Parathyroid adenoma (tissue), 2 donors: ENCODE results near the gene DENND1B.

ENCODE experiments used
- H2AFZ ChIP-seq: fragments of 300-600 bp; sonication (generic); one replicate; pipeline ENCODE4 v1.7.0; 2017; ENCODE audit warnings: antibody characterized with exemption, mild to moderate bottlenecking
- H3K27ac ChIP-seq: fragments of 300-600 bp; sonication (generic); one replicate; pipeline ENCODE4 v1.7.0; 2017
- H3K27me3 ChIP-seq: fragments of 300-600 bp; sonication (generic); one replicate; pipeline ENCODE4 v1.7.0; 2017; ENCODE audit warnings: low read length; ENCODE audit not compliant: control insufficient read depth, insufficient read depth
- H3K36me3 ChIP-seq: fragments of 300-600 bp; sonication (generic); one replicate; pipeline ENCODE4 v1.7.0; 2017; ENCODE audit warnings: low read length; ENCODE audit not compliant: control insufficient read depth, insufficient read depth
- H3K4me1 ChIP-seq: fragments of 300-600 bp; sonication (generic); one replicate; pipeline ENCODE4 v1.7.0; 2017; ENCODE audit warnings: control low read depth
- H3K4me2 ChIP-seq: fragments of 300-600 bp; sonication (generic); one replicate; pipeline ENCODE4 v1.7.0; 2017; ENCODE audit warnings: low read length
- H3K4me3 ChIP-seq: fragments of 300-600 bp; sonication (generic); one replicate; pipeline ENCODE4 v1.7.0; 2017; ENCODE audit warnings: low read depth, low read length
- H3K79me2 ChIP-seq: fragments of 300-600 bp; sonication (generic); one replicate; pipeline ENCODE4 v1.7.0; 2017; ENCODE audit warnings: control low read depth
- H3K9ac ChIP-seq: fragments of 300-600 bp; sonication (generic); one replicate; pipeline ENCODE4 v1.7.0; 2017; ENCODE audit warnings: mild to moderate bottlenecking
- H3K9me3 ChIP-seq: fragments of 300-600 bp; sonication (generic); one replicate; pipeline ENCODE4 v1.7.0; 2017; ENCODE audit warnings: low read length; ENCODE audit not compliant: control insufficient read depth
- CTCF ChIP-seq: fragments of 300-600 bp; sonication (generic); IDR thresholded peaks from one replicate; pipeline ENCODE4 v1.7.0; 2017; ENCODE audit warnings: antibody characterized with exemption, mild to moderate bottlenecking
- donor health status: primary hyperparathyroidism.

DENND1B gene

GRCh38 chr1:197810812-197811211 is 35.5 kb upstream of the DENND1B start:
- Histone ChIP-seq H3K9ac (no peak overlapping the region), H3K36me3 (no peaks in the 10 kb centered on the region), H3K4me2 (no peak overlapping the region), H3K9me3 (no peaks in the 10 kb centered on the region), H3K27ac (no peak overlapping the region), H3K4me1 (no peaks in the 10 kb centered on the region), H3K27me3 (no peaks in the 10 kb centered on the region), H3K79me2 (no peaks in the 10 kb centered on the region), H3K4me3 (no peak overlapping the region), H2AFZ (no peak overlapping the region)
- TF ChIP-seq CTCF, result no peak

- Histone ChIP-seq H3K4me3 (no peak overlapping the region), H3K9me3 (no peaks in the 10 kb centered on the region), H3K27ac (no peak overlapping the region), H3K9ac (no peak overlapping the region), H3K36me3 (no peaks in the 10 kb centered on the region), H3K79me2 (no peaks in the 10 kb centered on the region), H3K4me2 (no peak overlapping the region), H2AFZ (no peak overlapping the region), H3K27me3 (no peaks in the 10 kb centered on the region), H3K4me1 (no peaks in the 10 kb centered on the region)
- no peak for TF ChIP-seq CTCF
These were observed 33.6 kb upstream of the DENND1B start for GRCh38 chr1:197808880-197809279.

GRCh38 chr1:197807739-197808453 is 32.6 kb upstream of the DENND1B start:
- Histone ChIP-seq H3K9me3 (no peaks in the 10 kb centered on the region), H3K4me3 (no peak overlapping the region), H3K27ac (no peak overlapping the region), H2AFZ (no peak overlapping the region), H3K9ac (no peak overlapping the region), H3K4me2 (no peak overlapping the region), H3K36me3 (no peaks in the 10 kb centered on the region), H3K27me3 (no peaks in the 10 kb centered on the region), H3K4me1 (no peaks in the 10 kb centered on the region), H3K79me2 (no peaks in the 10 kb centered on the region)
- TF ChIP-seq CTCF, result no peak

- no peaks in the 10 kb centered on the region for H3K36me3 ChIP-seq
- H3K27me3 ChIP-seq, result no peaks in the 10 kb centered on the region
- no peak overlapping the region for H3K4me3 ChIP-seq
- H3K4me2 ChIP-seq, result no peak overlapping the region
- H3K4me1 ChIP-seq, result no peaks in the 10 kb centered on the region
- no peaks in the 10 kb centered on the region for H3K9me3 ChIP-seq
- H2AFZ ChIP-seq, result no peak overlapping the region
- TF ChIP-seq CTCF, result no peak
- H3K27ac ChIP-seq, result no peak overlapping the region
- no peaks in the 10 kb centered on the region for H3K79me2 ChIP-seq
- no peak overlapping the region for H3K9ac ChIP-seq
These were observed 31.9 kb upstream of the DENND1B start for GRCh38 chr1:197807216-197807615.

GRCh38 chr1:197806718-197807117 is 31.4 kb upstream of the DENND1B start:
- H3K9me3 ChIP-seq, result no peaks in the 10 kb centered on the region
- no peak for TF ChIP-seq CTCF
- H3K4me1 ChIP-seq, result no peaks in the 10 kb centered on the region
- no peaks in the 10 kb centered on the region for H3K79me2 ChIP-seq
- H3K4me2 ChIP-seq, result no peak overlapping the region
- H3K9ac ChIP-seq, result no peak overlapping the region
- H2AFZ ChIP-seq, result no peak overlapping the region
- H3K4me3 ChIP-seq, result no peak overlapping the region
- no peak overlapping the region for H3K27ac ChIP-seq
- H3K36me3 ChIP-seq, result no peaks in the 10 kb centered on the region
- H3K27me3 ChIP-seq, result no peaks in the 10 kb centered on the region
